Fibroblast of the aortic adventitia (primary cell): ENCODE results near the gene SNAPC2. TPM values are rescaled to one million over a fixed set of nuclear protein-coding genes. Genes with fewer than 3 reads are reported as not detected.
A peak's percentile ranks its signal among the peaks of the same experiment; 100 is the strongest.

Experiments used
- DNase-seq: peaks from one replicate; pipeline ENCODE4 v3.0.0-alpha.2; 2010; ENCODE audit warnings: low read depth
- H3K4me3 ChIP-seq: 2 replicates; pipeline ENCODE4 v1.5.1; 2011; ENCODE audit warnings: low read depth, mild to moderate bottlenecking, control low read depth, low read length, moderate library complexity
- CTCF ChIP-seq: IDR thresholded peaks from 2 replicates; pipeline ENCODE4 v1.5.1; 2011; ENCODE audit warnings: mild to moderate bottlenecking, low read length, control low read depth, inconsistent platforms; ENCODE audit not compliant: insufficient read depth
- total RNA-seq: library from RNA; depleted of rRNA; stranded (reverse); fragments of >200 nt; gene quantifications from 2 replicates; pipeline ENCODE4 v1.2.3, GENCODE V29; 2012; ENCODE audit warnings: low replicate concordance

The SNAPC2 gene
- total RNA-seq, 1 donor: 27.8 TPM

GRCh38 chr19:7943444-7944176 lies 23.5 kb downstream of the SNAPC2 start, which contains the start of gene TIMM44:
Gene TIMM44 (minus strand): TSS chr19:7943666. CDS start chr19:7943651, 15 bp downstream.
- DNase-seq: peak; percentile 99
- peak within 1 kb of the TSS; percentile 90 for H3K4me3 ChIP-seq
- no peak for TF ChIP-seq CTCF

- TF ChIP-seq CTCF: peak; percentile 78
- H3K4me3 ChIP-seq: peak overlapping the region; percentile 85
- DNase-seq: peak; percentile 92
Measured at GRCh38 chr19:7944177-7944761, 24.1 kb downstream of the SNAPC2 start.

- TF ChIP-seq CTCF: no peak
- H3K4me3 ChIP-seq: no peak overlapping the region
- DNase-seq: no peak
Measured at GRCh38 chr19:7947939-7948338, 27.8 kb downstream of the SNAPC2 start.

- no peak overlapping the region for H3K4me3 ChIP-seq
- TF ChIP-seq CTCF: no peak
- peak; percentile 29 for DNase-seq
Measured at GRCh38 chr19:7953060-7953459, 32.9 kb downstream of the SNAPC2 start.

GRCh38 chr19:7953576-7953975 lies 33.4 kb downstream of the SNAPC2 start:
- no peak for DNase-seq
- TF ChIP-seq CTCF: no peak
- H3K4me3 ChIP-seq: no peak overlapping the region

GRCh38 chr19:7955696-7956095 lies 35.6 kb downstream of the SNAPC2 start:
- no peak overlapping the region for H3K4me3 ChIP-seq
- TF ChIP-seq CTCF: no peak
- DNase-seq: no peak
